Stimulated activated CD4-positive, alpha-beta T cell treated with anti-CD3 and anti-CD28 coated beads, Interleukin-15, amount 100 ng/mL, for 1 hour (primary cell): ENCODE data around the gene GAA.

ENCODE experiments used
- DNase-seq, 2 donors: peaks; one replicate each; pipeline ENCODE4 v3.0.0-alpha.2; 2020; ENCODE audit warnings: low read depth in 1 of 2, low spot score in 1 of 2

GAA gene

GRCh38 chr17:80103449-80104085 is 2.2 kb downstream of the GAA start:
- no peak for DNase-seq

GRCh38 chr17:80104321-80104955 is 3.1 kb downstream of the GAA start:
- DNase-seq: no peak

GRCh38 chr17:80104956-80105375 is 3.6 kb downstream of the GAA start:
- no peak for DNase-seq

GRCh38 chr17:80105762-80106161 is 4.4 kb downstream of the GAA start:
- DNase-seq: no peak

- no peak for DNase-seq
Observed at GRCh38 chr17:80106176-80106575, 4.8 kb downstream of the GAA start.

- no peak for DNase-seq
Observed at GRCh38 chr17:80106751-80107150, 5.4 kb downstream of the GAA start.

- DNase-seq: no peak
Observed at GRCh38 chr17:80107231-80108021, 6.0 kb downstream of the GAA start.

GRCh38 chr17:80108036-80108971 is 6.9 kb downstream of the GAA start:
- DNase-seq: no peak

- no peak for DNase-seq
Observed at GRCh38 chr17:80109066-80109660, 7.8 kb downstream of the GAA start.

- DNase-seq: no peak
Observed at GRCh38 chr17:80109713-80110446, 8.5 kb downstream of the GAA start.

- DNase-seq: no peak
Observed at GRCh38 chr17:80110447-80110812, 9.0 kb downstream of the GAA start.

GRCh38 chr17:80110927-80111701 is 9.7 kb downstream of the GAA start:
- DNase-seq: no peak

- no peak for DNase-seq
Observed at GRCh38 chr17:80111702-80112470, 10.5 kb downstream of the GAA start.

GRCh38 chr17:80112471-80113032 is 11.2 kb downstream of the GAA start:
- no peak for DNase-seq

GRCh38 chr17:80113033-80113484 is 11.7 kb downstream of the GAA start:
- DNase-seq: no peak

- no peak for DNase-seq
Observed at GRCh38 chr17:80114758-80115157, 13.4 kb downstream of the GAA start.

- no peak for DNase-seq
Observed at GRCh38 chr17:80115159-80115558, 13.8 kb downstream of the GAA start.

GRCh38 chr17:80116276-80116920 is 15.0 kb downstream of the GAA start:
- no peak for DNase-seq
